ENCODE measurements around the gene SEC63.
A peak's percentile ranks its signal among the peaks of the same experiment; 100 is the strongest.
"Not testable (repeated sequence)": the region's sequence is repeated elsewhere in the genome, so short reads cannot be mapped to it uniquely, and the experiment has no call there.

Gene SEC63

DNA sequence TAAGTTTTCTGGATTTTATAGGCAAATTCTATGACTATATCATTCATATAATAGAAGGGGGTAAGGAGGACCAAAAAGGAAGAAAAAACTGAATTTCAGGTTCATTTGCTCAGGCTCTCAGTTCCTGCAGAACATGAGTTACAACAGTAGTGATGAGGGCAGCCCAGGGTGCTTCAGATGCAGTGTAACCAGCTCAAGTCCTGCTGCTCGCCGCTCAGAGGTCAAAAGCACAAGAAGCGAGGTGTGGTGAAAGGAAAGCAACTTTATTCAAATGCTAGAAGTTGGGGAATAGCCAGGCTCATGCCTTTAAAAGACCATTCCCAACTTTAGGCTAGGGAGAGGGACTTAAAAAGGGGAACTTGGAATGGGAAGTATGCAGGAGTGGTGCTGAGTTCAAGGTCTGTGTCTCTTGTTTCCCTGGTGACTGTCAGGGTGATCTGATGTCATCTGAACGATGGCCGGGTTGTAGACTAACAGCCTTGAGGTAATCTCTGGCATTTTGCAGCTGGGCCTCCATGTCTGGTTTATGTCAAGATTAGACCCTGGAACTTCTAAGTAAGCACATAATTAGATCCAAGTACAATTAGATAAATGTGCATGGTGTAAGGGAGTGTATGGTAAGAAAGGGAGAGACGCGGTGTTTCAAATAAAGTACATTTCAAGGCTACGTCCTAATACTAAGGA is 14.5 kb upstream of the SEC63 start:
- no peak for DNase-seq

DNA sequence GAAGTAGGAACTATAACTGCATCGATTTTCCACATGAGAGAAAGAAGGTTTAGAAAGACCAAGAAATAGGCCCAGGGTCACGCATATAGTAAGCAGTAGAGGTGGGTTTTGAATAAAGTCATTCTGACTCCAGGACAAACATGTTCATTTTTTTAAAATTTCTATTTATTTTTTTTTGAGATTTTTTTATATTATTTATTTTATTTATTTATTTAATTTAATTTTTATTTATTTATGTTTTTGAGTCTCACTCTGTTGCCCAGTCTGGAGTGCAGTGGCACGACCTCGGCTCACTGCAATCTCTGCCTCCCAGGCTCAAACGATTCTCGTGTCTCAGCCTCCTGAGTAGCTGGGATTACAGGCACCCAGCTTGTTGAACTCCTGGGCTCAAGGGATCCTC is 13.2 kb upstream of the SEC63 start:
- DNase-seq = no peak

DNA sequence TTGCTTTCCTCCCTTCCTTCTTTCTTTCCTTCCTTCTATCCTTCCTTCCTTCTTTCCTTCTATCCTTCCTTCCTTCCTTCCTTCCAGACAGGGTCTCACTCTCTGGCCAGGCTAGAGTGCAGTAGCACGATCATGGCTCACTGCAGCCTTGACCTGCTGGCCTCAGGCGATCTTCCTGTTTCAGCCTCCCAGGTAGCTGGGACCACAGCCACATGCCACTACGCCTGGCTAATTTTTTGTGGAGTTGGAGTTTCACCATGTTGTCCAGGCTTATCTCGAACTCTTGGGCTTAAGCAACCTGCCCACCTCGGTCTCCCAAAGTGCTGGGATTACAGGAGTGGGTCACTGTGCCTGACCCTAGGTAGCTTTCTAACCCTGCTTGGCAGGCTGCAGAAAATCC is 12.2 kb upstream of the SEC63 start:
- DNase-seq = no peak

DNA sequence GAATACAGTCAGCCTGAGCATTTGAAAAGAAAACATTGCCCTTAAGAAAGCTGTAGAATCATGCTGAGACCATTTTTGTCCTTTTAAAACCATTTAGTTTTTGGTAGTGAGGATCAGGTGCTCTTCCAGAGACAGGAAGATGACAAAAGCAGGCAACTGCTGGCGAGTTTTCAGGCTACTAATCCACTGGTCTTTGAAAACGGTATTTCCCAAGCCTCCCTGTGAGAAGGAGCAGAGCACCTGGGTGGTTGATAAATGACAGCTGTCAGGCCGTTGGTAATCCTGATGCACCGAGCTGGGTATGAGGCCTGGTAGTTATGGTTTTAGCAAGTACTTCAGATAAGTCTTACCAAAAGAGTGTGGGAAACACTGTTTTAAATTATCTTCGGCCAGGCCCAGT is 10.1 kb upstream of the SEC63 start:
- no peak for DNase-seq

DNA sequence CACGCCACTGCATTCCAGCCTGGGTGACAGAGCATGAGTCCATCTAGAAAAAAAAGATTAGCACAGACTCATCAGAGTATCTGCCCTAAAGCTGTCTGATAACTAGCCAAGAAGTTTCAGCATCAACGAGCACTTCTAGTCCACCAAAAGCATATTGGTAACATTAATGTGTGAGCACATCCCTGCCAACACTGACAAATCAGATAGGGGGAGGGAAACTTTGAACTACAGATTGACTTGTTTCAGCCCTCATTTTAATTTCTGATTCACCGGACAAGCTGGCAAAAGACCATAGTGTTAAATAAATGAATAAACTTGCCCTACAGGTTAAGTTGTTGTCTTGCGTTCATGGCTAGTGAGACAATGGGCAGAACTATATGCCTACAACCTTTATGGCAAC is 7.7 kb upstream of the SEC63 start:
- DNase-seq = no peak

DNA sequence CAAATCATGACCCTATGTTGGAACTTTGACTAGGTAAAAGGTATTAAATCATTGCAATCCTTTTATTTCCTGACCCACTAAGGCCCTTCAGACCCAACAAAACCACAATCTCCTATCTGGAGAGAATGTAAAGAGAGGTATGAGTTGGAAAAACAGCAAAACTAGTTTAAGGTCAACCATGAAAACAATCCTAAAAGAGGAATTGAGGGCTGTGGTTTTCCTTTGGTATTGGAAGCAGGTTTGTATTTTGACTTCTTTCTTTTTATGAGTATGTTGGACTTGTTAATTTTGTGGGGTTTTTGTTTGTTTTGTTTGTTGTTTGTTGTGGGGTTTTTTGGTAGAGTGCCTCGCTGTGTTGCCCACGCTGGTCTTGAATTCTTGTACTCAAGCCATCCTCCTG is 4.7 kb upstream of the SEC63 start:
- DNase-seq = no peak

DNA sequence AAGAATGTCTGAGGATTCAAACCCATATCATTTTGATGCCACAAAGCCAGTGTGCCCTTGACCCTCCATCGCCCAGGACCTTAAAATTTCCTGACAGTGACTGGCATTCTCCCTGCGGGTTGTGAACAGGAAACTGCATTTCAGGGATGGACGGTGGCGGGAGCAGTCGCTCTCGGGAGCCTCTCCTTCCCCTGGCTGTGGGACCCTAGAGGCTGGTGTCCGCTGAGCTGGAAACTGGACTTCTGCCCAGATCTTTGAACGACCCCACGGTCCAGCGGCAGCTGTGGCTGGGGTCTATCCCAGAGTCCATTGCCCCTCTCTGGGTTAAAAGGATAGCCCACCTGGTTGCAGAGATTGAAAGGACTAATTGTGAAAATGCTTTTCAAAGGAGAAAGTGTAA is 1.4 kb upstream of the SEC63 start:
- DNase-seq = no peak

DNA sequence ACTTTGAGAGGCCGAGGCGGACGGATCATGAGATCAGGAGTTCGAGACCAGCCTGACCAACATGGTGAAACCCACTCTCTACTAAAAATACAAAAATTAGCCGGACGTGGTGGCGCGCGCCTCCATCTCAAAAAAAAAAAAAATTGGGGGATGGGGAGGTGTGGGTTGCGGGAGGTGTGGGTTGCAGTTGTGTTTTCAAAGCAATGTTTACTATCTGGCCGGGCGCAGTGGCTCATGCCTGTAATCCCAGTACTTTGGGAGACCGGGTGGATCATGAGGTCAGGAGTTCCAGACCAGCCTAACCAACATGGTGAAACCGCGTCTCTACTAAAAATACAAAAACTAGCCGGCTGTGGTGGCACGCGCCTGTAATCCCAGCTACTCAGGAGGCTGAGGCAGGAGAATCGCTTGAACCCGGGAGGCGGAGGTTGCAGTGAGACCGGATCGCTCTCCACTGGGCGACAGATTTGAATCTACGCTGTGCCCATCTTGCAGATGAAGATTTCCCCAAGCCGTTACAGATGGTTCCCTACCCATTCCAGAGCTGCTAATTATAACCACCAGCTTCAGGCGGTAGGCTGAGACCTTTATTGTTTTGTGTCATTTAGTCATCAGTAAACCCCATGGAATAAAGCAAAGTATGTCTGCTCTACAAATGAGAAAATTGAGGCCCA is 818 bp upstream of the SEC63 start:
- DNase-seq = not testable (repeated sequence)

DNA sequence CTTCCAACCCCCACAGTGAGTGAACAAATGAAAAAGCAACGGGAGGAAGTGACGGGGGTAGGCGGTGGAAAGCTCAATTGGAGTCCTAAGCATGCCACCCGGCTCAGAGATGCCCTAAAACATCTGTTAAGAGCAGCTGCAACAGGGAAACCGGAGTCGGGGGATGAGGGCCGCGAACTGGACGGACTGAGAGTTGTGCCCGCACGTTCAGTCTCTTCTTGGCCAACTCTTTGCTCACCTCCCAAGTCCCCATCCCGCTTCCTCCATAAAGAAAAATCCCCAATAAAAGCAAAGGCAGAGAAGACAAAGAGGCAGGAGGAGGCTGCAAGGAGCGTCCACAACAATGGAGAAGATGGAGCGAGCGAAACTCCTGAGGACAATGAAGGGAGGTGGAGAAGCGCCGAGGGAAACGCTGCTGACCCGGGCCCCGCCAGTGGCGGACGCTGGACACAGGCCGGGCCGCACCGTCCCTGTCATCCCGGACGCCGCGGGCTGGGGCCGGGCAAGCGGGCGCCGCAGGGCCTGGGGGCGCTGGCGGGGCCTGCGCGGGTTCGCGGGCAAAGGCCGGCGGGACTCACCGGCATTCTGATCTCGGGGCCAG is 600 bp downstream of the SEC63 start:
- DNase-seq = peak; percentile 42 to 81

DNA sequence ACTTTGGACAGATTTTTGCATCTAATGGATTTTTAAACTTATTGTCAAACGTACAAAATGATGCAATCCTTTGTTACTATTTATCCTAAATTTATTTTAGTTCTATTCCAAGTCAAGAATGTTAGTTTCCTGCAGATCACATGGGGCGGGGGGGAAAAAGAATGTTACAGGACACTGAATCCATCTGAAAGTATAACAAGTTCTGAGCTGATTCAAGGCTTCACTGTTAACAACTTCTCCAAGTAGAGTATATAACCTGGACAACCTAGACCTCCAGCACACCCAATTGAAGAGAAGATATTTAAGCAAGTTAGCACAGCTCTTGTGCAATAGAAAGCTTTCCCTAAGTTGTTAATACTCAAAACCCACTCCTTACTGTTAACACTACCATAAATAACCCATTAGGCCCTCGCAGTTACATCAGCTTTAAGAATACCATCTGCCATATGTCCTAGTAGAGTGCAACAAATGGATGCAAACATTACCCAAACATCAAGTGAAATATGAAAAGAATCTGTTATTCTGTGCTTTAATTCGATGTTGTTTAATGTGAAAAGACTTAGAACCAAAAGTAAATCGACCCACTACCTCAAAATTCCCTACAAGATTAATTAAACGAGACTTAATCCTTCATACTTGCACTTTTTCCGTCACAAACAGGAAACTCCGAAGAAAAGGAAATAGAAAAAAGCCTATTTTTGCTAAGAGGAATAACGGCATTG is 1.3 kb downstream of the SEC63 start:
- DNase-seq = peak in 1 of 2 donors; percentile 11

DNA sequence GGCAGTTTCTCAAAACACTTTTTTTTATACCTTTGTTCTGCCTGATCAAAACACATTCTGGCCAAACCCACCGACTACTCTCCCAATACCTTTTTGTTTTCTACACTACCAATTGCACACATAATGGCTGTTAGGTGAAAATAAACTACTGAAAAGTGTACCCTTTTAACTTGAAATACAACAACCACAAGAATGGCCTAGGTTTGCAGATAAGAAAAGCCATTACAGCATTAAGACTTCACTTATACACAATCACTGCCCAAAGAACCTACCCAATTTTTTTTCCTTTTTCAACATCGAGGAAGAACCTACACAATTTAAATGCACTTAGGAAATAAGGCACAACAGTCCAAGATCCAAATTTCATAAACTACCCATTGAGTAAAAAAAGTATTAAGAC is 1.8 kb downstream of the SEC63 start:
- DNase-seq = no peak

DNA sequence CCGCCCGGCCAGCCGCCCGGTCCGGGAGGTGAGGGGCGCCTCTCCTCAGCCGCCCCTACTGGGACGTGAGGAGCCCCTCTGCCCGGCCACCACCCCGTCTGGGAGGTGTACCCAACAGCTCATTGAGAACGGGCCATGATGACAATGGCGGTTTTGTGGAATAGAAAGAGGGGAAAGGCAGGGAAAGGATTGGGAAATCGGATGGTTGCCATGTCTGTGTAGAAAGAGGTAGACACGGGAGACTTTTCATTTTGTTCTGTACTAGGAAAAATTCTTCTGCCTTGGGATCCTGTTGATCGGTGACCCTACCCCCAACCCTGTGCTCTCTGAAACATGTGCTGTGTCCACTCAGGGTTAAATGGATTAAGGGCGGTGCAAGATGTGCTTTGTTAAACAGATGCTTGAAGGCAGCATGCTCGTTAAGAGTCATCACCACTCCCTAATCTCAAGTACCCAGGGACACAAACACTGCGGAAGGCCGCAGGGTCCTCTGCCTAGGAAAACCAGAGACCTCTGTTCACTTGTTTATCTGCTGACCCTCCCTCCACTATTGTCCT is 4.1 kb downstream of the SEC63 start:
- DNase-seq = not testable (repeated sequence)

DNA sequence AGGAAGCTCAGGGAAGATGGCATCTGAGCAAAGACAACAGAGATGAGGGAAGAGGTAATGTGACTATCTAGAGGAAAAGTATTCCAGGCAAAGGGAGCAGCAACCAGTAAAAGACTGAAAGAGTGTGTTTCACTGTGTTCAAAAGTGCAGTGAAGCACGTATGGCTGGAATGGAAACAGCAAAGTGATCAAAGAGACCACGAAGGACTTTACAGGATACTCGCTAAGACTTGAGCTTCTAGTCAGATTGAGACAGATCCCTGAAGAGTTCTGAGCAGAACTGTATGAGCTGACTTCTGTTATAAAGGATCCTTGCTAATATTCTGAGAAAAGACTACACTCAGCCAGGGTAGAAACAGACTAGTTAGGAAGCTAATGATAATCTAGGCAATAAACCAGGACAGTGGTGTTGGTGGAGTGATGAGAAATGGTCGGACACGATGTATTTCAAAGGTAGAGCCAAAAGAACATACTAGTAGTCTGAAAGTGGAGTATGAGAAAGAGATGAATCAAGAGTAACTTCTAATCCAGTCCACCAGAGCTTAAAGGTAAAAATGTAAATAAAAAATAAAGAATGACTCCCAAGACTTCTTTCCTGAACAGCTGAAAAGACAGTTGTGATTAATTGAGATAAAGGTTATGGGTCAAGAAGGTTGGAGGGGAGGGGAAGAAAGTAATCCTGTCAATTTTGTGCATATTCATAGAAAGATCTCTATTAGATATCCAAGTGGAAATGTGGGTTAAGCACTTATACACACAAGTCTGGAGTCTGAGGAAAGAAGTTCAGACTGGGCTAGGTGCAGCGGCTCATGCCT is 14.2 kb downstream of the SEC63 start:
- no peak for DNase-seq

DNA sequence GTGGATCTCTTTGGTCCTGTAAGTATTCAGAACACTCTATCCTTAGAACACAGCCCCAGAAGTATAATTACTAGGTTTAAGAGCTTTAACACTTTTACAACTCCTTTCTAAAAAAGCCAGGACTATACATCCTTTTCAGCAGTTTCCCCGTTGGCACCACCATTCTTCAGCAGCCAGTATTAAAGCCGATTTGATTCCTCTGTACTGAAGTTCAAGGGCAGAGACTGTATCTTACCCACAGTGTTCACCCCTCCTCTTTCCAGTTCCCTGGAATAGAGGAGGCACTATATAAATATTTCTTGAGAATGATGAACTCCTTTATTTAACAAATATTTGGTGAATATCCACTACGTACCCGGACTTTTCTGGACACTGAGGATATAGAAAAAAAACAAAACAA is 15.9 kb downstream of the SEC63 start:
- DNase-seq = no peak

DNA sequence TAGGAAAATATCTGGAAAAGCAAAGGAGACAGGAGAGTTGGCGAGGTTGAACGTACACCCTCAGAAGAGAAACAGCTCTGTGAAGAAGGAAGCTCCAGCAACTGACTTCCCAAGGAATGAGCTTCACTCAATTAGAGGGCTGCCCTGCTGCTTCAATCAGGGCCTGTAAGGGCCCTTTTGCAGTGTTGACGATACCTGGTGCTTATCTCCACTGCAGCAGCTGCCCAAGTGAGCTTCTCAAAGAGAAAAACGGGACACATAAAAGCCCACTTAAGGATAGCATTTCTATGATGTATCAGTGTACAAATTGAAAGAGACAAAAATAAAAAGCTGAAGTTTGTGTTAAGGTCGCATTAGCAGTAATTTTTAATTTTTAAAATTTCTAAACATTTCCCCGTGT is 16.4 kb downstream of the SEC63 start:
- no peak for DNase-seq

DNA sequence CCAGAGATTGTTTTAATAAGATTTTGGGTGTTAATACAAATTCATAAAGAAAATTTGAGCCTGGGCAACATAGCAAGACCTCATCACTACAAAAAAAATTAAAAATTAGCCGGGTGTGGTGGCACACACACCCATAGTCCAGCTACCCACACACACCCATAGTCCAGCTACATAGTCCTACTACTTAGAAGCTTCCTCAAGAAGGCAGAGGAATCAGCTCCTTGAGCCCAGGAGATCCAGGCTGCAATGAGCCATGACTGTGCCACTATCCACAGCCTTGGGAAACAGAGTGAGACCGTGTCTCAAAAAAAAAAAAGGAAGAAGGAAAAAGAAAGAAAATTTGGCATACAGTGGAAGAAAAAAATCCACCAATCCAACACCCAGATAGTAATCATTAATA is 16.8 kb downstream of the SEC63 start:
- no peak for DNase-seq

DNA sequence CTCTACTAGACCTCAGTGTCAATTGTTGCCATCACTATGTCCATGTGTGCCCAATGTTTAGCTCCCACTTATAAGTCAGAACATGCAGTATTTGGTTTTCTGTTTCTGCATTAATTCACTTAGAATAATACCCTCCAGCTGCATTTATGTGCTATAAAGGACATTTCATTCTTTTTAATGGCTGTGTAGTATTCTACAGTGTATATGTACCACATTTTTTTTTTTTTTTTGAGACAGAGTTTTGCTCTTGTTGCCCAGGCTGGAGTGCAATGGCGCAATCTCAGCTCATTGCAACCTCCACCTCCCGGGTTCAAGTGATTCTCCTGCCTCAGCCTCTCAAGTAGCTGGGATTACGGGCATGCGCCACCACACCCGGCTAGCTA is 21.1 kb downstream of the SEC63 start:
- not testable (repeated sequence) for DNase-seq

DNA sequence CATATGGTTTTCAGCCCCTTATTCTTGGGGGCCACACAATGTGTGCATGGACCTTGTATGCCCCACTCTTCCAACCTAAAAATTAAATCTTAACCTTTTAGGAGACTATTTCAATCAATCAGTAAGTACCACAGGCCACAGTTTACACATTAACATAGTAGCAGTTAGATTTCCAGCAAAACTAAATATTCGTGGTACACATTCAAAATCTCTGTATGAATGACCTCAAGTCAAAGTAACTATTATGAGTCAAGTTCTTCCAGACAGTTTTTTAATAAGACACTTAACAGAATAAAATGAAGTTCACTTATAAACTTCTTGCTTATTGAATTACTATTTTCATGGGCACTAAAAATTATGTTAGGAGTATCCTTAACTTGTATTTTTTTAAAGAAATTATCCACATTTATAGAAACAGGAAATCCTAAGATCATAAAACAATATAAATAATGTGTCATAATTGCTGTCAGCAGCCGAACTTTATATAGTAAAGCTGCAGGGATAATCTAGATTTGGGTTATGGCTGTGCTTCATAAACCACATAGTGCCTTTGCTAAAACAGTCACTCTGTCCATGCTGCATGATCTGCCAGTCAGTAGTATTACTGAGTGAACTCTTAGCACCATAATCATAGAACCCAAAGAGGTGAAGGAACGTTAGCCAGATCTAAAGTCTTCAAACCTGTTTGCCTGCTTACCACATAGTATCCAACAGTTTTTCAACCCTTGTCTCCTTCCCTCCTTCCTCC is 21.7 kb downstream of the SEC63 start:
- no peak for DNase-seq

DNA sequence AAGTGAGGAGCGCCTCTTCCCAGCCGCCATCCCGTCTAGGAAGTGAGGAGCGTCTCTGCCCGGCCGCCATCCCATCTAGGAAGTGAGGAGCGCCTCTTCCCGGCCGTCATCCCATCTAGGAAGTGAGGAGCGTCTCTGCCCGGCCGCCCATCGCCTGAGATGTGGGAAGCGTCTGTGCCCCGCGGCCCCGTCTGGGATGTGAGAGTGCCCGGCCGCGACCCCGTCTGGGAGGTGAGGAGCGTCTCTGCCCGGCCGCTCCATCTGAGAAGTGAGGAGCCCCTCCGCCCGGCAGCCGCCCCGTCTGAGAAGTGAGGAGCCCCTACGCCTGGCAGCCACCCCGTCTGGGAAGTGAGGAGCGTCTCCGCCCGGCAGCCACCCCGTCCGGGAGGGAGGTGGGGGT is 23.8 kb downstream of the SEC63 start:
- not testable (repeated sequence) for DNase-seq

DNA sequence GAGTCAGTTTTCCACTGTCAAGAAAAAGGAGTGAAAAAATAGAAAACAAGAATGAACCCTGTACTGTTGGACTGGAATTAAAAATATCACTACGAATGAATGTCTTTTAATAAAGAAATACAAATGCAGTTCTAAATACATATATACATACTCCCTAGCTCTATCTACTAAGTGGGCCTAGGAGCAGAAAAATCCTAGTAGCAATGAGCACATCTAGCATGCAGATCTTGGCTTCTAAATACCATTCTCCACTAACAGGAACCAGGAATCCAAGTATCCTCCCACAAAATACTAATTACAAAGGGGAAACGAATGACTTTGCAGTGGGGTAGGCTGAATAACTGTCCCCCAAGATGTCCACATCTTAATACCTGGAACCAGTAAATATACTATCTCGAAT is 25.4 kb downstream of the SEC63 start:
- no peak for DNase-seq

DNA sequence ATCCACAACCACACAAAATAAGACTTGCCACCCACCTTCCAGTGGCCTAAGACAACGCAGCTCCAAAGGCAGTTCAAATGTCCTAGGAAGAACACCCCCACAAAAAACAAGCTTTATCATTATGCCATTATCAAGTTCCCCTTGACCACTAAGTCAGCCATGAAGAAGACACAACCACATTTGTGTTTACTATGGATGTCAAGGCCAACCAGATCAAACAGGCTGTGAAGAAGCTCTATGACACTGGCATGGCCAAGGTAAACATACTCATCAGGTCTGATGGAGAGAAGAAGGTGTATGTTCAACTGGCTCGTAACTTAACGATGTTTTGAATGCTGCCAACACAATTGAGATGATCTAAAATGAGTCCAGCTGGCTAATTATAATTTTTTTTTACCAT is 26.1 kb downstream of the SEC63 start:
- DNase-seq = no peak

DNA sequence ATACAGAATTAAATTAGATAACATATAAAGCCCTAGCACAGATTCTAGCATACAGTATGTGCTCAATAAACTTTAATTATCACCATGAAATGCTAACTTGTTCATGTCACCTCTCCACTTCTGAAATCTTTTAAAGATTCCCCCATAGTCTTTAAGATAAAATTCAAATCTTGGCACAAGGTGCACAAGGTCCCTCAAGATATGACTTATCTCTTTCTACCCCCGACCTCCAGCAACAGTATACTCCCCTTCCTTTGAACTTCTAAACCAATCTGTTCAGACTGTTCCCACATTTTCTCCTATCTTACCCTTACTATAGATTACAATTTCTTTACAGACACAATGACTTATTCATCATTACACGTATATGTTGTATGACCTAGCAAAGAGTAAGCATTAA is 29.0 kb downstream of the SEC63 start:
- no peak for DNase-seq
